DOHH2 (cell line): Measurements from ENCODE around the gene PTGDS.

ENCODE experiments used
- CTCF ChIP-seq: fragments of 200-600 bp; sonication (generic); IDR thresholded peaks from one replicate; pipeline ENCODE4 v1.5.1; 2014; ENCODE audit warnings: antibody characterized with exemption, mild to moderate bottlenecking, low read depth, low read length; ENCODE audit not compliant: poor library complexity, severe bottlenecking
- EZH2phosphoT487 ChIP-seq: fragments of 200-600 bp; sonication (generic); IDR thresholded peaks from 2 replicates; pipeline ENCODE4 v1.6.1; 2017; ENCODE audit warnings: borderline replicate concordance, mild to moderate bottlenecking, antibody characterized with exemption, low read length, moderate library complexity, mixed read lengths

- TF ChIP-seq CTCF = no peak
- TF ChIP-seq EZH2phosphoT487 = no peak
These were observed 37.7 kb downstream of the PTGDS start for GRCh38 chr9:137014776-137015539.
